GM21576 (cell line): ENCODE measurements around the gene RBM12.
"Not testable (repeated sequence)": the region's sequence is repeated elsewhere in the genome, so short reads cannot be mapped to it uniquely, and the experiment has no call there.

Experiments
- ATAC-seq: cut with Tn5 transposase; IDR thresholded peaks from one replicate; pipeline ENCODE4 v1.9.1; 2021; ENCODE audit warnings: mild to moderate bottlenecking, moderate library complexity; ENCODE audit not compliant: unreplicated experiment

RBM12 gene

GRCh38 chr20:35698298-35699126, 33.8 kb upstream of the RBM12 start:
- ATAC-seq = peak; percentile 26

- ATAC-seq = no peak
Measured at GRCh38 chr20:35697696-35698297, 33.1 kb upstream of the RBM12 start.

GRCh38 chr20:35695978-35696377, 31.3 kb upstream of the RBM12 start:
- ATAC-seq = no peak

- ATAC-seq = no peak
Measured at GRCh38 chr20:35695245-35695749, 30.6 kb upstream of the RBM12 start.

GRCh38 chr20:35690265-35690664, 25.6 kb upstream of the RBM12 start:
- ATAC-seq = no peak

GRCh38 chr20:35686872-35687271, 22.2 kb upstream of the RBM12 start:
- not testable (repeated sequence) for ATAC-seq

GRCh38 chr20:35685368-35685767, 20.7 kb upstream of the RBM12 start:
- ATAC-seq = not testable (repeated sequence)

- no peak for ATAC-seq
Measured at GRCh38 chr20:35681960-35682359, 17.3 kb upstream of the RBM12 start.

GRCh38 chr20:35680452-35681183, 15.9 kb upstream of the RBM12 start:
- no peak for ATAC-seq

- no peak for ATAC-seq
Measured at GRCh38 chr20:35674921-35675320, 10.2 kb upstream of the RBM12 start.

- no peak for ATAC-seq
Measured at GRCh38 chr20:35673884-35674283, 9.2 kb upstream of the RBM12 start.

- ATAC-seq = no peak
Measured at GRCh38 chr20:35669681-35670080, 5.0 kb upstream of the RBM12 start.

GRCh38 chr20:35669221-35669620, 4.5 kb upstream of the RBM12 start:
- no peak for ATAC-seq

- no peak for ATAC-seq
Measured at GRCh38 chr20:35665949-35666288, 1.2 kb upstream of the RBM12 start.

- peak; percentile 29 for ATAC-seq
Measured at GRCh38 chr20:35663516-35664465, 909 bp downstream of the RBM12 start.

GRCh38 chr20:35662551-35662950, 2.1 kb downstream of the RBM12 start:
- no peak for ATAC-seq

GRCh38 chr20:35661908-35662307, 2.8 kb downstream of the RBM12 start:
- no peak for ATAC-seq

GRCh38 chr20:35661053-35661452, 3.6 kb downstream of the RBM12 start:
- no peak for ATAC-seq

GRCh38 chr20:35660122-35660937, 4.4 kb downstream of the RBM12 start:
- no peak for ATAC-seq

GRCh38 chr20:35657271-35657670, 7.4 kb downstream of the RBM12 start:
- no peak for ATAC-seq
